ENCODE measurements around the gene AP5Z1. TPM values are rescaled to one million over a fixed set of nuclear protein-coding genes. Genes with fewer than 3 reads are reported as not detected.

Gene AP5Z1
- total RNA-seq, 1 experiment from 2014 or later = 35.6 TPM

- intact Hi-C loops (cut with micrococcal nuclease; ENCODE audit: unreplicated experiment) = no loop called here
- POLR2A ChIA-PET (ENCODE audit: low non-redundant PET) = no interaction called here
- Histone ChIP-seq H3K9me3 (ENCODE audit: low read depth, low read length, poor library complexity, severe bottlenecking) (no peaks in the 10 kb centered on the region), H3K27ac (ENCODE audit: low read depth, low read length, poor library complexity, severe bottlenecking) (no peak overlapping the region), H3K4me1 (ENCODE audit: insufficient read depth, low read length, poor library complexity, severe bottlenecking) (no peaks in the 10 kb centered on the region), H3K4me3 (ENCODE audit: low read depth, low read length, poor library complexity, severe bottlenecking) (no peak overlapping the region), H3K27me3 (replicated peaks; ENCODE audit: insufficient read depth, low read depth, low read length, poor library complexity) (no peaks in the 10 kb centered on the region), H3K36me3 (ENCODE audit: insufficient read depth, low read length, poor library complexity, severe bottlenecking) (no peaks in the 10 kb centered on the region)
- no peak for TF ChIP-seq CTCF (conservative IDR thresholded peaks at IDR 0.05; ENCODE audit: low read depth, low read length)
- no peak for TF ChIP-seq EZH2 (IDR thresholded peaks at IDR 0.05; ENCODE audit: borderline replicate concordance, low read depth, low read length, poor library complexity, severe bottlenecking)
- CTCF ChIA-PET = no interaction called here
- no peak for DNase-seq (ENCODE audit: low spot score)
- BruUV-seq (replicated peaks) = no TSS peak
These were observed 47.3 kb downstream of the AP5Z1 start for GRCh38 chr7:4822677-4823076.

- Histone ChIP-seq H3K27me3 (replicated peaks; ENCODE audit: insufficient read depth, low read depth, low read length, poor library complexity) (no peaks in the 10 kb centered on the region), H3K4me1 (ENCODE audit: insufficient read depth, low read length, poor library complexity, severe bottlenecking) (no peaks in the 10 kb centered on the region), H3K36me3 (ENCODE audit: insufficient read depth, low read length, poor library complexity, severe bottlenecking) (no peaks in the 10 kb centered on the region), H3K4me3 (ENCODE audit: low read depth, low read length, poor library complexity, severe bottlenecking) (no peak overlapping the region), H3K27ac (ENCODE audit: low read depth, low read length, poor library complexity, severe bottlenecking) (no peak overlapping the region), H3K9me3 (ENCODE audit: low read depth, low read length, poor library complexity, severe bottlenecking) (no peaks in the 10 kb centered on the region)
- CTCF ChIA-PET = no interaction called here
- TF ChIP-seq EZH2 (IDR thresholded peaks at IDR 0.05; ENCODE audit: borderline replicate concordance, low read depth, low read length, poor library complexity, severe bottlenecking) = no peak
- TF ChIP-seq CTCF (conservative IDR thresholded peaks at IDR 0.05; ENCODE audit: low read depth, low read length) = no peak
- POLR2A ChIA-PET (ENCODE audit: low non-redundant PET) = no interaction called here
- no peak for DNase-seq (ENCODE audit: low spot score)
- BruUV-seq (replicated peaks) = no TSS peak
- intact Hi-C loops (cut with micrococcal nuclease; ENCODE audit: unreplicated experiment) = no loop called here
These were observed 48.2 kb downstream of the AP5Z1 start for GRCh38 chr7:4823441-4824119.

GRCh38 chr7:4824120-4824775, 48.8 kb downstream of the AP5Z1 start:
- TF ChIP-seq EZH2 (IDR thresholded peaks at IDR 0.05; ENCODE audit: borderline replicate concordance, low read depth, low read length, poor library complexity, severe bottlenecking) (no peak), CTCF (conservative IDR thresholded peaks at IDR 0.05; ENCODE audit: low read depth, low read length) (no peak)
- intact Hi-C loops (cut with micrococcal nuclease; ENCODE audit: unreplicated experiment) = no loop called here
- POLR2A ChIA-PET (ENCODE audit: low non-redundant PET) = no interaction called here

More at GRCh38 chr7:4824120-4824775, 48.8 kb downstream of the AP5Z1 start:
- CTCF ChIA-PET = no interaction called here
- Histone ChIP-seq H3K4me3 (ENCODE audit: low read depth, low read length, poor library complexity, severe bottlenecking) (no peak overlapping the region), H3K27me3 (replicated peaks; ENCODE audit: insufficient read depth, low read depth, low read length, poor library complexity) (no peaks in the 10 kb centered on the region), H3K4me1 (ENCODE audit: insufficient read depth, low read length, poor library complexity, severe bottlenecking) (no peaks in the 10 kb centered on the region), H3K36me3 (ENCODE audit: insufficient read depth, low read length, poor library complexity, severe bottlenecking) (no peaks in the 10 kb centered on the region), H3K27ac (ENCODE audit: low read depth, low read length, poor library complexity, severe bottlenecking) (no peak overlapping the region), H3K9me3 (ENCODE audit: low read depth, low read length, poor library complexity, severe bottlenecking) (no peaks in the 10 kb centered on the region)
- BruUV-seq (replicated peaks) = no TSS peak
- DNase-seq (ENCODE audit: low spot score) = no peak
